Dermis lymphatic vessel endothelial cell (primary cell): ENCODE results near the gene MKKS. TPM values are rescaled to one million over a fixed set of nuclear protein-coding genes. Genes with fewer than 3 reads are reported as not detected.

Experiments used
- total RNA-seq: library from RNA; depleted of rRNA; stranded (reverse); fragments of >200 nt; gene quantifications from 2 replicates; pipeline ENCODE4 v1.2.1, GENCODE V29; 2014

MKKS gene
- 4.2 and 4.6 TPM in 2 replicates for total RNA-seq

DNA sequence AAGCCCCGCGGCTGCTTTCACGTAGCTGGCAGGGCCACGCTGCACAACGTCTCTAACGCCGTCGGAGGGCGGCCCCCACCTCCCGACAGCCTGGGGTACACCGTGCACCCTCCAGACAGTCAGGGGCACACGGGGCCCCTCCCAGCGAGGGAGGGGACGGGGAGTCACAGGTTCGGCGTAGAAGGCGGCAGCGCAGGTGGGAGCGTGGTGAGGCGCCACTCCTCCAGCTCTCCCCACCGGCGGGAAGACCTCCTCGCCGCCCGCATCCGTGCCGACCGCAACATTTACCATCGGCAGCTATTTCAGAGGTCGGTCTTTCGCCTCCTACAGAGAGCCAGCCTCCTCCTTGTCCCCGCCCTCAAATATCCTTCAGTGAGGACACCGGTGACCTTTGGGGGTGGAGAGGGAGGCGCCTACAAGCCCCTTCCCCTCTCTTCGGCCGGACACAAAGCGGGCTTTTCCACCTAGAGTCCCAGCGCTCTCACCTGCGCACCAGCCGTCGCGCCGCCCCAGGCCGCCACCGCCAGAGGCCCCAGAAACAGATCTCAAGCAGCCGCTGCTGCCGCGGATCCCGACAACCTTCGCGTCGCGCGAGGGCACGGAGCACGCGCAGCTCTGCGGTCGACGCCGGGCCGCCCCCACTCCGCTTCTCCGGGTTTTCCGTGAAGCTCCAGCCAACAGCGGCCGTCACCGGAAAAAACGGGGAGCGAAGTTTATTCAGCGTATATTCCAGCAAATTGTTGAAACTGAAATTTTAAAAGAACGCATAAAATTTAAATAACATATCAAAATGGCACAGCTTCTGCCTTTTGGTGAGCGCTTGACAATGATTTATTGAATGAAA, at the start of gene MKKS:
Gene MKKS, minus strand, starts transcription at position 600 of the 844 bp plus-strand sequence. CDS start 20,708 bp downstream, outside the sequence.

DNA sequence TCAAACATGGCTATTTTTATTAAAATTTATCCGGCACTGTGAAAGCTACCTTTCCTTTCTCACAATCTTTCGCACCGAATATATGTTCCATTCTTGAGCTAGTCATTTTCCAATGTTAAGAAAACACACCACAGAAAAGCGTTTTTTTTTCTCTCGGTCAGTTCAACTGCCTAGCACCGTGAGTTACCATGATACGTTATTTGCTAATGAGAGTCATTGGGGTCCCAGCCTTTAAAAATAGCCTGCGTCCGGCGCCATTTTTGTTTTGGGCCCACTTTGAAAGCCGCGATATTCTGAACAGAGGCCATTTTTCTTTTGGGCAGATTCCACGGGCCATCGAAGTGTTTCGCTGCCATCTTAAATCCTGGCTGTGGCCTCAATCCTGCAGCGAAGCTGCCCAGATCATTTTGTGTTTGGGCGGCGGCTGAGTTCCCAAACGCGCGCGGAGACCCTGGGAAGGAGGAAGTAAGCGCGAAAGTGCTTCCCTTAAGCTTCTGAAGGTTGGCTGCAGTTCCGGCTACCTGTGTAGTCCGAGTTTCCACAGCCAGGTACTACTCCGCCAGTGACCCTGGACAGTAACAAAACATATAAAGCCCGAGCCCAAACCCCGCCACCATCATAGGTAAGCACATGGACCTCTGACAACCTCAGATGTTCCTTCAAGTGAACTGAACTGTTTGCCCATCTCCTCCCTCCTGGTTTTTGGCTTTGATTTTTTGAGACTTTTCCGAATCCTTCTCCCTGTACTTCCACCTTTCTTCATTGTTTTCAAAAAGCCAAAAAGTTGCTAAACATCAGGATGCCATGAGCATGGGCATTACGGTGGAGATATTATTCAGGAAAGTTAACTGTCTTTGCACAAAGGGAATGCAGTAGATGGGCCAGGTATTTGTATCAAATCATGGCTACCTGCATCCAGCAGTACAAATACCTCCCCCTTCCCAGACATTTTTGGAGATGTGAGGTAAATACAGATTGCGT, 1.1 kb upstream of the MKKS start, which contains the start of gene SLX4IP:
Gene SLX4IP, plus strand, starts transcription at position 474 of the 981 bp plus-strand sequence. CDS start 22,900 bp downstream, outside the sequence.

Other genes with a start within 250 kb of the MKKS start
- not detected in 2 replicates for gene SNAP25, start 215.4 kb downstream of the MKKS start, total RNA-seq
- gene SLX4IP, start 1.1 kb upstream of the MKKS start, total RNA-seq = 2.2 and 3.2 TPM in 2 replicates
- gene JAG1, start 239.8 kb upstream of the MKKS start, total RNA-seq = 94.2 and 94.3 TPM in 2 replicates